Small intestine (tissue), 7 donors: Measurements from ENCODE around the gene FZD1. TPM values are rescaled to one million over a fixed set of nuclear protein-coding genes. Genes with fewer than 3 reads are reported as not detected.
"Not testable (repeated sequence)": the region's sequence is repeated elsewhere in the genome, so short reads cannot be mapped to it uniquely, and the experiment has no call there.

Experiments used
- DNase-seq, 2 donors: peaks; one replicate each; pipeline versions ENCODE4 v3.0.0 to v3.0.0-alpha.2; 2013
- FAIRE-seq: peaks from 2 replicates; lab custom pipeline; 2012; peaks lifted over from hg19 to GRCh38; lab: Jason Lieb, UNC
- H3K27ac ChIP-seq, 3 donors: one replicate each; pipeline ENCODE4 v1.5.1; 2013; ENCODE audit warnings: low read length in 2 of 3, mild to moderate bottlenecking in 2 of 3, control low read depth in 1 of 3, inconsistent platforms in 1 of 3, low read depth in 1 of 3, moderate library complexity in 1 of 3
- H3K27me3 ChIP-seq, 3 donors: one replicate each; pipeline ENCODE4 v1.6.1; 2013; ENCODE audit warnings: low read length in 3 of 3, inconsistent platforms in 1 of 3; ENCODE audit not compliant: control insufficient read depth in 3 of 3, insufficient read depth in 3 of 3
- H3K36me3 ChIP-seq, 3 donors: one replicate each; pipeline ENCODE4 v1.6.1; 2013; ENCODE audit warnings: low read length in 3 of 3, inconsistent platforms in 1 of 3, low read depth in 1 of 3, mild to moderate bottlenecking in 1 of 3, moderate library complexity in 1 of 3; ENCODE audit not compliant: control insufficient read depth in 3 of 3, insufficient read depth in 2 of 3
- H3K4me1 ChIP-seq, 3 donors: one replicate each; pipeline ENCODE4 v1.6.1; 2013; ENCODE audit warnings: low read length in 2 of 3, inconsistent platforms in 1 of 3, low read depth in 1 of 3, mild to moderate bottlenecking in 1 of 3, moderate library complexity in 1 of 3; ENCODE audit not compliant: control insufficient read depth in 3 of 3, insufficient read depth in 2 of 3
- H3K4me3 ChIP-seq, 3 donors: one replicate each; pipeline ENCODE4 v1.5.1; 2013; ENCODE audit warnings: low read length in 3 of 3, control low read depth in 1 of 3, inconsistent platforms in 1 of 3, low read depth in 1 of 3, mild to moderate bottlenecking in 1 of 3, moderate library complexity in 1 of 3
- H3K9me3 ChIP-seq, 2 donors: one replicate each; pipeline ENCODE4 v1.6.1; 2013; ENCODE audit warnings: low read depth in 1 of 2, low read length in 1 of 2; ENCODE audit not compliant: control insufficient read depth in 2 of 2, insufficient read depth in 1 of 2
- WGBS, 3 donors: extraction: QIAGEN DNeasy Blood & Tissue Kit; methylation state at CpG; one replicate each; pipeline ENCODE4 v1.1.7; 2013; 5-methylcytosine and 5-hydroxymethylcytosine counted together
- polyA plus RNA-seq, 4 donors: library from polyadenylated mRNA; stranded (reverse) in 3 of 4; unstranded in 1 of 4; fragments of 200-250 nt in 3 of 4; fragments of 120-200 nt in 1 of 4; gene quantifications; one replicate each; pipeline versions ENCODE4 v1.2.1 to v1.2.3, GENCODE V29; 2013
- donor health status: healthy with polysubstance abuse.
- donor health status: control.
- donor health status: control.
- donor health status: Bipolar disorder and iron deficiency.
- donor health status: healthy.

Gene FZD1
- polyA plus RNA-seq, 4 donors = 1.8 to 12.2 (median 3.4) TPM

GRCh38 chr7:91294639-91295220 is 30.5 kb downstream of the FZD1 start:
- no peak for DNase-seq
- Histone ChIP-seq H3K4me3 (no peak overlapping the region), H3K27me3 (no peaks in the 10 kb centered on the region), H3K36me3 (no peaks in the 10 kb centered on the region), H3K4me1 (peaks cover 0 to 10% (median 0%) of the 10 kb centered on the region in 3 donors), H3K27ac (no peak overlapping the region), H3K9me3 (no peaks in the 10 kb centered on the region)
- WGBS, 3 donors = 82 to 86% (median 83%) methylated on average over 6 of the region's 6 CpGs
- no peak for FAIRE-seq

GRCh38 chr7:91295576-91295975 is 31.3 kb downstream of the FZD1 start:
- peak; percentile 53 to 66 for DNase-seq
- Histone ChIP-seq H3K9me3 (no peaks in the 10 kb centered on the region), H3K36me3 (no peaks in the 10 kb centered on the region), H3K4me3 (no peak overlapping the region), H3K4me1 (peaks cover 0 to 10% (median 0%) of the 10 kb centered on the region in 3 donors), H3K27me3 (no peaks in the 10 kb centered on the region), H3K27ac (no peak overlapping the region)
- FAIRE-seq = no peak
- WGBS, 3 donors = 23 to 65% (median 43%) methylated on average over 3 of the region's 3 CpGs

- Histone ChIP-seq H3K9me3 (no peaks in the 10 kb centered on the region), H3K27me3 (no peaks in the 10 kb centered on the region), H3K4me3 (no peak overlapping the region), H3K4me1 (peaks cover 0 to 7% (median 0%) of the 10 kb centered on the region in 3 donors), H3K36me3 (no peaks in the 10 kb centered on the region), H3K27ac (no peak overlapping the region)
- WGBS, 3 donors = 75 to 100% (median 80%) methylated on average over 1 of the region's 1 CpG
- DNase-seq = no peak
- FAIRE-seq = no peak
Measured at GRCh38 chr7:91297939-91298338, 33.7 kb downstream of the FZD1 start.

- no peak overlapping the region for H3K4me3 ChIP-seq
- H3K4me1 ChIP-seq = peaks cover 0 to 4% (median 0%) of the 10 kb centered on the region in 3 donors
- FAIRE-seq = no peak
- H3K27ac ChIP-seq = no peak overlapping the region
- WGBS, 3 donors = 76 to 86% (median 83%) methylated on average over 6 of the region's 6 CpGs
- DNase-seq = no peak
- H3K27me3 ChIP-seq = peaks cover 0 to 3% (median 2%) of the 10 kb centered on the region in 3 donors
- H3K9me3 ChIP-seq = no peaks in the 10 kb centered on the region
- no peaks in the 10 kb centered on the region for H3K36me3 ChIP-seq
Measured at GRCh38 chr7:91299952-91300775, 35.9 kb downstream of the FZD1 start.

- no peak for DNase-seq
- Histone ChIP-seq H3K4me3 (no peak overlapping the region), H3K27ac (no peak overlapping the region), H3K4me1 (no peaks in the 10 kb centered on the region), H3K27me3 (peaks cover 0 to 3% (median 2%) of the 10 kb centered on the region in 3 donors), H3K9me3 (no peaks in the 10 kb centered on the region), H3K36me3 (no peaks in the 10 kb centered on the region)
- WGBS, 3 donors = 16 to 44% (median 19%) methylated on average over 2 of the region's 2 CpGs
- no peak for FAIRE-seq
Measured at GRCh38 chr7:91302794-91303193, 38.6 kb downstream of the FZD1 start.

- Histone ChIP-seq H3K27me3 (peaks cover 0 to 3% (median 2%) of the 10 kb centered on the region in 3 donors), H3K4me1 (no peaks in the 10 kb centered on the region), H3K9me3 (no peaks in the 10 kb centered on the region), H3K36me3 (no peaks in the 10 kb centered on the region), H3K27ac (no peak overlapping the region), H3K4me3 (no peak overlapping the region)
- 87 to 94% (median 90%) methylated on average over 2 of the region's 2 CpGs for WGBS, 3 donors
- FAIRE-seq (no peak), DNase-seq (no peak)
Measured at GRCh38 chr7:91306266-91306665, 42.0 kb downstream of the FZD1 start.

- H3K9me3 ChIP-seq = no peaks in the 10 kb centered on the region
- DNase-seq = no peak
- WGBS, 3 donors = 84 to 93% (median 91%) methylated on average over 3 of the region's 3 CpGs
- H3K4me3 ChIP-seq = no peak overlapping the region
- no peaks in the 10 kb centered on the region for H3K4me1 ChIP-seq
- H3K27ac ChIP-seq = no peak overlapping the region
- H3K27me3 ChIP-seq = peaks cover 0 to 3% (median 2%) of the 10 kb centered on the region in 3 donors
- FAIRE-seq = no peak
- no peaks in the 10 kb centered on the region for H3K36me3 ChIP-seq
Measured at GRCh38 chr7:91307467-91307866, 43.2 kb downstream of the FZD1 start.

GRCh38 chr7:91308191-91308590 is 44.0 kb downstream of the FZD1 start:
- not testable (repeated sequence) for H3K9me3 ChIP-seq, DNase-seq, H3K4me3 ChIP-seq, H3K36me3 ChIP-seq, H3K27me3 ChIP-seq, H3K4me1 ChIP-seq, H3K27ac ChIP-seq, FAIRE-seq
- 61 to 65% (median 64%) methylated on average over 3 of the region's 3 CpGs for whole genome bisulfite sequencing, 3 donors
